HCT116 (cell line): ENCODE data around the gene EMILIN2. TPM values are rescaled to one million over a fixed set of nuclear protein-coding genes. Genes with fewer than 3 reads are reported as not detected.

Experiments used
- ATAC-seq: fragments of 200-7000 bp; cut with Tn5 transposase; 2 replicates; pipeline ENCODE4 v1.9.1; 2020; ENCODE audit warnings: mild to moderate bottlenecking, moderate library complexity
- BruUV-seq: library from RNA; stranded (reverse); fragments of 400-500 nt; replicated peaks from 2 replicates; lab custom pipeline; 2021; lab: Mats Ljungman, UMichigan
- CTCF ChIA-PET: fragments of 300-600 bp; sonication (Branson Sonifier 250); formaldehyde crosslinking; loops from one replicate; lab custom pipeline; 2021; ENCODE audit warnings: antibody characterized with exemption; lab: Charles Lee
- POLR2A ChIA-PET: fragments of 300-600, 350-600 bp; sonication (Branson Sonifier 250); formaldehyde crosslinking; loops from one replicate; lab custom pipeline; 2021; ENCODE audit warnings: antibody characterized with exemption; lab: Charles Lee
- RAD21 ChIA-PET, 2 experiments: fragments of 300-600 bp; sonication (Branson Sonifier 250); formaldehyde crosslinking; loops; one replicate each; lab custom pipeline; 2023; ENCODE audit warnings: low total read pairs in 2 of 2; ENCODE audit not compliant: uncharacterized antibody in 2 of 2, unreplicated experiment in 2 of 2, low non-redundant PET in 1 of 2; lab: Charles Lee
- DNase-seq: peaks from one replicate; pipeline ENCODE4 v3.0.0-alpha.2; 2010; ENCODE audit warnings: low read depth, low spot score
- H2AFZ ChIP-seq: fragments of 200-600 bp; shearing (Covaris generic), sonication (generic); 2 replicates; pipeline ENCODE4 v1.6.1; 2017; ENCODE audit warnings: low read depth, mixed run types, mixed read lengths, antibody characterized with exemption, low read length; ENCODE audit not compliant: poor library complexity, severe bottlenecking
- H3K27ac ChIP-seq: 2 replicates; pipeline ENCODE4 v1.5.1; 2012; ENCODE audit warnings: low read depth, low read length
- H3K27me3 ChIP-seq: fragments of 200-600 bp; sonication (generic); 2 replicates; pipeline ENCODE4 v1.6.1; 2016; ENCODE audit warnings: mixed run types, low read length, mixed read lengths; ENCODE audit not compliant: insufficient read depth
- H3K36me3 ChIP-seq, 2 experiments: fragments of 200-500 bp in 1 of 2; fragments of 200-600 bp in 1 of 2; sonication (Bioruptor generic) in 1 of 2; sonication (generic) in 1 of 2; 2 replicates each; pipeline versions ENCODE4 v1.5.1 to v1.6.1; 2014 to 2016; ENCODE audit warnings: low read length in 2 of 2, inconsistent platforms in 1 of 2, mixed read lengths in 1 of 2, mixed run types in 1 of 2; ENCODE audit not compliant: insufficient read depth in 2 of 2, control insufficient read depth in 1 of 2
- H3K4me1 ChIP-seq, 2 experiments: fragments of 200-600 bp in 1 of 2; sonication (generic) in 1 of 2; 2 replicates each; pipeline versions ENCODE4 v1.5.1 to v1.6.1; 2012 to 2017; ENCODE audit warnings: low read length in 2 of 2, inconsistent platforms in 1 of 2, mild to moderate bottlenecking in 1 of 2, mixed read lengths in 1 of 2, mixed run types in 1 of 2, moderate library complexity in 1 of 2; ENCODE audit not compliant: insufficient read depth in 2 of 2, control insufficient read depth in 1 of 2
- H3K4me2 ChIP-seq: fragments of 200-600 bp; sonication (generic); 2 replicates; pipeline ENCODE4 v1.6.1; 2017; ENCODE audit warnings: mixed run types, low read length, mixed read lengths
- H3K4me3 ChIP-seq, 2 experiments: fragments of 200-600 bp in 1 of 2; sonication (generic) in 1 of 2; replicated peaks in 1 of 2; 2 replicates each; pipeline ENCODE4 v1.5.1; 2011 to 2016; ENCODE audit warnings: low read length in 2 of 2, control low read depth in 1 of 2, low read depth in 1 of 2, mild to moderate bottlenecking in 1 of 2, mixed read lengths in 1 of 2, mixed run types in 1 of 2
- H3K79me2 ChIP-seq: fragments of 200-600 bp; sonication (generic); 2 replicates; pipeline ENCODE4 v1.6.1; 2017; ENCODE audit warnings: mild to moderate bottlenecking, mixed run types, low read length, moderate library complexity, mixed read lengths; ENCODE audit not compliant: insufficient read depth
- H3K9ac ChIP-seq: fragments of 200-600 bp; sonication (generic); 2 replicates; pipeline ENCODE4 v1.6.1; 2016; ENCODE audit warnings: low read length, mixed read lengths
- H3K9me2 ChIP-seq: fragments of 200-600 bp; sonication (generic), shearing (Covaris generic); 2 replicates; pipeline ENCODE4 v1.6.1; 2017; ENCODE audit warnings: mixed run types, mild to moderate bottlenecking, moderate library complexity; ENCODE audit not compliant: insufficient read depth
- H3K9me3 ChIP-seq, 2 experiments: fragments of 200-500 bp in 1 of 2; fragments of 200-600 bp in 1 of 2; sonication (Bioruptor generic) in 1 of 2; sonication (generic) in 1 of 2; 2 replicates each; pipeline ENCODE4 v1.6.1; 2014 to 2017; ENCODE audit warnings: low read length in 2 of 2, mixed read lengths in 2 of 2, inconsistent platforms in 1 of 2, low read depth in 1 of 2, mild to moderate bottlenecking in 1 of 2, mixed run types in 1 of 2, moderate library complexity in 1 of 2; ENCODE audit not compliant: control insufficient read depth in 1 of 2, insufficient read depth in 1 of 2
- H4K20me1 ChIP-seq: fragments of 200-600 bp; sonication (generic), shearing (Covaris generic); 2 replicates; pipeline ENCODE4 v1.6.1; 2017; ENCODE audit warnings: mixed run types, mild to moderate bottlenecking, moderate library complexity; ENCODE audit not compliant: insufficient read depth
- ATF3 ChIP-seq: IDR thresholded peaks from 2 replicates; pipeline ENCODE4 v1.6.1; 2012
- CBX3 ChIP-seq: IDR thresholded peaks from 2 replicates; pipeline ENCODE4 v1.6.1; 2012; ENCODE audit warnings: low read depth
- CEBPB ChIP-seq: IDR thresholded peaks from 2 replicates; pipeline ENCODE4 v1.6.1; 2012; ENCODE audit warnings: low read depth
- CTCF ChIP-seq, 3 experiments: fragments of 200-600 bp in 1 of 3; sonication (generic) in 1 of 3; IDR thresholded peaks in 2 of 3; conservative IDR thresholded peaks in 1 of 3; 2 replicates each; pipeline ENCODE4 v1.5.1; 2012 to 2017; ENCODE audit warnings: low read depth in 2 of 3, low read length in 2 of 3, antibody characterized with exemption in 1 of 3, borderline replicate concordance in 1 of 3, control low read depth in 1 of 3, mild to moderate bottlenecking in 1 of 3, mixed read lengths in 1 of 3, mixed run types in 1 of 3, moderate library complexity in 1 of 3; ENCODE audit not compliant: insufficient read depth in 1 of 3
- EGR1 ChIP-seq: IDR thresholded peaks from 2 replicates; pipeline ENCODE4 v1.6.1; 2012; ENCODE audit warnings: low read depth
- ELF1 ChIP-seq: IDR thresholded peaks from 2 replicates; pipeline ENCODE4 v1.6.1; 2012; ENCODE audit warnings: low read depth, borderline replicate concordance
- EZH2 ChIP-seq: fragments of 200-600 bp; sonication (generic); IDR thresholded peaks from 2 replicates; pipeline ENCODE4 v1.6.1; 2017; ENCODE audit warnings: antibody characterized with exemption, mixed run types
- EZH2phosphoT487 ChIP-seq: fragments of 200-600 bp; IDR thresholded peaks from 2 replicates; pipeline ENCODE4 v1.6.1; 2018; ENCODE audit warnings: antibody characterized with exemption, borderline replicate concordance
- FOSL1 ChIP-seq: IDR thresholded peaks from 2 replicates; pipeline ENCODE4 v1.6.1; 2012; ENCODE audit warnings: low read depth
- POLR2AphosphoS5 ChIP-seq: IDR thresholded peaks from 2 replicates; pipeline ENCODE4 v1.6.1; 2011; ENCODE audit warnings: mild to moderate bottlenecking, low read depth, low read length, moderate library complexity
- RAD21 ChIP-seq: IDR thresholded peaks from 2 replicates; pipeline ENCODE4 v1.6.1; 2012; ENCODE audit warnings: low read depth, mild to moderate bottlenecking
- REST ChIP-seq: IDR thresholded peaks from 2 replicates; pipeline ENCODE4 v1.6.1; 2012; ENCODE audit warnings: low read depth
- SRF ChIP-seq: IDR thresholded peaks from 2 replicates; pipeline ENCODE4 v1.6.1; 2012; ENCODE audit warnings: low read depth
- TCF7L2 ChIP-seq: IDR thresholded peaks from 2 replicates; pipeline ENCODE4 v1.7.0; 2011; ENCODE audit warnings: borderline replicate concordance, inconsistent platforms; ENCODE audit not compliant: insufficient read depth, insufficient read length; ENCODE audit errors: extremely low read depth
- ZBTB33 ChIP-seq: IDR thresholded peaks from 2 replicates; pipeline ENCODE4 v1.6.1; 2011; ENCODE audit warnings: mild to moderate bottlenecking, low read length, moderate library complexity; ENCODE audit not compliant: insufficient replicate concordance; ENCODE audit errors: extremely low read depth
- ZFX ChIP-seq: fragments of 450-650 bp; IDR thresholded peaks from 2 replicates; pipeline ENCODE4 v1.6.1; 2017
- ZNF274 ChIP-seq: fragments of 200-500 bp; sonication (Bioruptor generic); IDR thresholded peaks from 2 replicates; pipeline ENCODE4 v1.6.1; 2014; ENCODE audit warnings: mild to moderate bottlenecking, low read depth, low read length, inconsistent platforms
- intact Hi-C: fragments of 100-400 bp; cut with micrococcal nuclease; formaldehyde crosslinking; loops from 2 replicates; pipeline ENCODE4 v1.10.0; 2022
- total RNA-seq: library from RNA; stranded (reverse); gene quantifications from one replicate; pipeline ENCODE4 v1.2.1, GENCODE V29; 2021; ENCODE audit not compliant: unreplicated experiment

EMILIN2 gene
- total RNA-seq, 1 experiment from 2014 or later: 23.4 TPM

GRCh38 chr18:2850816-2851215 lies 4.0 kb downstream of the EMILIN2 start:
- no peaks in the 10 kb centered on the region for H3K27me3 ChIP-seq
- intact Hi-C loops: no loop called here

More at GRCh38 chr18:2850816-2851215, 4.0 kb downstream of the EMILIN2 start:
- ChIA-PET CTCF (no interaction called here), POLR2A (no interaction called here), RAD21 (no interaction called here)
- Histone ChIP-seq H3K9ac (no peak overlapping the region), H3K9me3 (no peaks in the 10 kb centered on the region), H3K4me3 (no peak overlapping the region), H3K27ac (no peak overlapping the region), H2AFZ (no peak overlapping the region), H3K9me2 (no peaks in the 10 kb centered on the region), H3K79me2 (no peaks in the 10 kb centered on the region), H3K4me1 (peaks cover 0 to 8% of the 10 kb centered on the region in 2 experiments; a peak in 1 of 4 replicates), H4K20me1 (no peaks in the 10 kb centered on the region)
- DNase-seq (no peak), ATAC-seq (no peak)
- BruUV-seq: no TSS peak
- TF ChIP-seq EZH2phosphoT487 (no peak), ZFX (no peak), REST (no peak), POLR2AphosphoS5 (no peak), ZBTB33 (no peak), FOSL1 (no peak), TCF7L2 (no peak), ELF1 (no peak), CEBPB (no peak), CBX3 (no peak), CTCF (IDR thresholded peaks at IDR 0.05 in 2 of 3, conservative IDR thresholded peaks at IDR 0.05 in 1 of 3; ENCODE audit: borderline replicate concordance in 1 of 3, insufficient read depth in 1 of 3, low read depth in 2 of 3, low read length in 2 of 3) (no peak), SRF (no peak), RAD21 (no peak), EGR1 (no peak), EZH2 (no peak), ATF3 (no peak), ZNF274 (no peak)
- TF ChIP-seq, all 23 proteins: peak for 0
- no peaks in the 10 kb centered on the region for H3K36me3 ChIP-seq
- no peak overlapping the region for H3K4me2 ChIP-seq
